HCT116 (cell line): Measurements from ENCODE around the gene FCN1. TPM values are rescaled to one million over a fixed set of nuclear protein-coding genes. Genes with fewer than 3 reads are reported as not detected.

Source experiments
- ATAC-seq: fragments of 200-7000 bp; cut with Tn5 transposase; 2 replicates; pipeline ENCODE4 v1.9.1; 2020; ENCODE audit warnings: mild to moderate bottlenecking, moderate library complexity
- BruUV-seq: library from RNA; stranded (reverse); fragments of 400-500 nt; replicated peaks from 2 replicates; lab custom pipeline; 2021; lab: Mats Ljungman, UMichigan
- CTCF ChIA-PET: fragments of 300-600 bp; sonication (Branson Sonifier 250); formaldehyde crosslinking; loops from one replicate; lab custom pipeline; 2021; ENCODE audit warnings: antibody characterized with exemption; lab: Charles Lee
- POLR2A ChIA-PET: fragments of 300-600, 350-600 bp; sonication (Branson Sonifier 250); formaldehyde crosslinking; loops from one replicate; lab custom pipeline; 2021; ENCODE audit warnings: antibody characterized with exemption; lab: Charles Lee
- RAD21 ChIA-PET, 2 experiments: fragments of 300-600 bp; sonication (Branson Sonifier 250); formaldehyde crosslinking; loops; one replicate each; lab custom pipeline; 2023; ENCODE audit warnings: low total read pairs in 2 of 2; ENCODE audit not compliant: uncharacterized antibody in 2 of 2, unreplicated experiment in 2 of 2, low non-redundant PET in 1 of 2; lab: Charles Lee
- DNase-seq: peaks from one replicate; pipeline ENCODE4 v3.0.0-alpha.2; 2010; ENCODE audit warnings: low read depth, low spot score
- H2AFZ ChIP-seq: fragments of 200-600 bp; shearing (Covaris generic), sonication (generic); 2 replicates; pipeline ENCODE4 v1.6.1; 2017; ENCODE audit warnings: low read depth, mixed run types, mixed read lengths, antibody characterized with exemption, low read length; ENCODE audit not compliant: poor library complexity, severe bottlenecking
- H3K27ac ChIP-seq: 2 replicates; pipeline ENCODE4 v1.5.1; 2012; ENCODE audit warnings: low read depth, low read length
- H3K27me3 ChIP-seq: fragments of 200-600 bp; sonication (generic); 2 replicates; pipeline ENCODE4 v1.6.1; 2016; ENCODE audit warnings: mixed run types, low read length, mixed read lengths; ENCODE audit not compliant: insufficient read depth
- H3K36me3 ChIP-seq, 2 experiments: fragments of 200-500 bp in 1 of 2; fragments of 200-600 bp in 1 of 2; sonication (Bioruptor generic) in 1 of 2; sonication (generic) in 1 of 2; 2 replicates each; pipeline versions ENCODE4 v1.5.1 to v1.6.1; 2014 to 2016; ENCODE audit warnings: low read length in 2 of 2, inconsistent platforms in 1 of 2, mixed read lengths in 1 of 2, mixed run types in 1 of 2; ENCODE audit not compliant: insufficient read depth in 2 of 2, control insufficient read depth in 1 of 2
- H3K4me1 ChIP-seq, 2 experiments: fragments of 200-600 bp in 1 of 2; sonication (generic) in 1 of 2; 2 replicates each; pipeline versions ENCODE4 v1.5.1 to v1.6.1; 2012 to 2017; ENCODE audit warnings: low read length in 2 of 2, inconsistent platforms in 1 of 2, mild to moderate bottlenecking in 1 of 2, mixed read lengths in 1 of 2, mixed run types in 1 of 2, moderate library complexity in 1 of 2; ENCODE audit not compliant: insufficient read depth in 2 of 2, control insufficient read depth in 1 of 2
- H3K4me2 ChIP-seq: fragments of 200-600 bp; sonication (generic); 2 replicates; pipeline ENCODE4 v1.6.1; 2017; ENCODE audit warnings: mixed run types, low read length, mixed read lengths
- H3K4me3 ChIP-seq, 2 experiments: fragments of 200-600 bp in 1 of 2; sonication (generic) in 1 of 2; replicated peaks in 1 of 2; 2 replicates each; pipeline ENCODE4 v1.5.1; 2011 to 2016; ENCODE audit warnings: low read length in 2 of 2, control low read depth in 1 of 2, low read depth in 1 of 2, mild to moderate bottlenecking in 1 of 2, mixed read lengths in 1 of 2, mixed run types in 1 of 2
- H3K79me2 ChIP-seq: fragments of 200-600 bp; sonication (generic); 2 replicates; pipeline ENCODE4 v1.6.1; 2017; ENCODE audit warnings: mild to moderate bottlenecking, mixed run types, low read length, moderate library complexity, mixed read lengths; ENCODE audit not compliant: insufficient read depth
- H3K9ac ChIP-seq: fragments of 200-600 bp; sonication (generic); 2 replicates; pipeline ENCODE4 v1.6.1; 2016; ENCODE audit warnings: low read length, mixed read lengths
- H3K9me2 ChIP-seq: fragments of 200-600 bp; sonication (generic), shearing (Covaris generic); 2 replicates; pipeline ENCODE4 v1.6.1; 2017; ENCODE audit warnings: mixed run types, mild to moderate bottlenecking, moderate library complexity; ENCODE audit not compliant: insufficient read depth
- H3K9me3 ChIP-seq, 2 experiments: fragments of 200-500 bp in 1 of 2; fragments of 200-600 bp in 1 of 2; sonication (Bioruptor generic) in 1 of 2; sonication (generic) in 1 of 2; 2 replicates each; pipeline ENCODE4 v1.6.1; 2014 to 2017; ENCODE audit warnings: low read length in 2 of 2, mixed read lengths in 2 of 2, inconsistent platforms in 1 of 2, low read depth in 1 of 2, mild to moderate bottlenecking in 1 of 2, mixed run types in 1 of 2, moderate library complexity in 1 of 2; ENCODE audit not compliant: control insufficient read depth in 1 of 2, insufficient read depth in 1 of 2
- H4K20me1 ChIP-seq: fragments of 200-600 bp; sonication (generic), shearing (Covaris generic); 2 replicates; pipeline ENCODE4 v1.6.1; 2017; ENCODE audit warnings: mixed run types, mild to moderate bottlenecking, moderate library complexity; ENCODE audit not compliant: insufficient read depth
- ELF1 ChIP-seq: IDR thresholded peaks from 2 replicates; pipeline ENCODE4 v1.6.1; 2012; ENCODE audit warnings: low read depth, borderline replicate concordance
- MAX ChIP-seq: IDR thresholded peaks from 2 replicates; pipeline ENCODE4 v1.6.1; 2012
- POLR2AphosphoS5 ChIP-seq: IDR thresholded peaks from 2 replicates; pipeline ENCODE4 v1.6.1; 2011; ENCODE audit warnings: mild to moderate bottlenecking, low read depth, low read length, moderate library complexity
- TCF7L2 ChIP-seq: IDR thresholded peaks from 2 replicates; pipeline ENCODE4 v1.7.0; 2011; ENCODE audit warnings: borderline replicate concordance, inconsistent platforms; ENCODE audit not compliant: insufficient read depth, insufficient read length; ENCODE audit errors: extremely low read depth
- ZFX ChIP-seq: fragments of 450-650 bp; IDR thresholded peaks from 2 replicates; pipeline ENCODE4 v1.6.1; 2017
- ZNF274 ChIP-seq: fragments of 200-500 bp; sonication (Bioruptor generic); IDR thresholded peaks from 2 replicates; pipeline ENCODE4 v1.6.1; 2014; ENCODE audit warnings: mild to moderate bottlenecking, low read depth, low read length, inconsistent platforms
- intact Hi-C: fragments of 100-400 bp; cut with micrococcal nuclease; formaldehyde crosslinking; loops from 2 replicates; pipeline ENCODE4 v1.10.0; 2022
- total RNA-seq: library from RNA; stranded (reverse); gene quantifications from one replicate; pipeline ENCODE4 v1.2.1, GENCODE V29; 2021; ENCODE audit not compliant: unreplicated experiment
- TF ChIP-seq, protein P1 (sequence below): IDR thresholded peaks from 2 replicates; pipeline ENCODE4 v1.6.1; 2012; ENCODE audit warnings: low read depth
- TF ChIP-seq, protein P2 (sequence below), 3 experiments: fragments of 200-600 bp in 1 of 3; sonication (generic) in 1 of 3; IDR thresholded peaks in 2 of 3; conservative IDR thresholded peaks in 1 of 3; 2 replicates each; pipeline ENCODE4 v1.5.1; 2012 to 2017; ENCODE audit warnings: low read depth in 2 of 3, low read length in 2 of 3, antibody characterized with exemption in 1 of 3, borderline replicate concordance in 1 of 3, control low read depth in 1 of 3, mild to moderate bottlenecking in 1 of 3, mixed read lengths in 1 of 3, mixed run types in 1 of 3, moderate library complexity in 1 of 3; ENCODE audit not compliant: insufficient read depth in 1 of 3

The FCN1 gene
- total RNA-seq, 1 experiment from 2014 or later, result not detected

GRCh38 chr9:134922066-134922931 lies 4.6 kb upstream of the FCN1 start:
- Histone ChIP-seq H3K36me3 (no peaks in the 10 kb centered on the region), H3K9me3 (peaks cover 0 to 5% of the 10 kb centered on the region in 2 experiments; a peak in 1 of 4 replicates), H3K27me3 (0 out of 2 replicates have a peak, but pooled peaks cover under 1% of the 10 kb centered on the region), H4K20me1 (no peaks in the 10 kb centered on the region), H3K9me2 (no peaks in the 10 kb centered on the region), H3K4me3 (no peak overlapping the region), H2AFZ (no peak overlapping the region), H3K79me2 (no peaks in the 10 kb centered on the region), H3K4me1 (no peaks in the 10 kb centered on the region), H3K9ac (no peak overlapping the region), H3K4me2 (no peak overlapping the region), H3K27ac (no peak overlapping the region)
- TF ChIP-seq TCF7L2 (no peak), POLR2AphosphoS5 (no peak), MAX (no peak), ZFX (no peak), ZNF274 (no peak), ELF1 (no peak)
- TF ChIP-seq, protein P1, sequence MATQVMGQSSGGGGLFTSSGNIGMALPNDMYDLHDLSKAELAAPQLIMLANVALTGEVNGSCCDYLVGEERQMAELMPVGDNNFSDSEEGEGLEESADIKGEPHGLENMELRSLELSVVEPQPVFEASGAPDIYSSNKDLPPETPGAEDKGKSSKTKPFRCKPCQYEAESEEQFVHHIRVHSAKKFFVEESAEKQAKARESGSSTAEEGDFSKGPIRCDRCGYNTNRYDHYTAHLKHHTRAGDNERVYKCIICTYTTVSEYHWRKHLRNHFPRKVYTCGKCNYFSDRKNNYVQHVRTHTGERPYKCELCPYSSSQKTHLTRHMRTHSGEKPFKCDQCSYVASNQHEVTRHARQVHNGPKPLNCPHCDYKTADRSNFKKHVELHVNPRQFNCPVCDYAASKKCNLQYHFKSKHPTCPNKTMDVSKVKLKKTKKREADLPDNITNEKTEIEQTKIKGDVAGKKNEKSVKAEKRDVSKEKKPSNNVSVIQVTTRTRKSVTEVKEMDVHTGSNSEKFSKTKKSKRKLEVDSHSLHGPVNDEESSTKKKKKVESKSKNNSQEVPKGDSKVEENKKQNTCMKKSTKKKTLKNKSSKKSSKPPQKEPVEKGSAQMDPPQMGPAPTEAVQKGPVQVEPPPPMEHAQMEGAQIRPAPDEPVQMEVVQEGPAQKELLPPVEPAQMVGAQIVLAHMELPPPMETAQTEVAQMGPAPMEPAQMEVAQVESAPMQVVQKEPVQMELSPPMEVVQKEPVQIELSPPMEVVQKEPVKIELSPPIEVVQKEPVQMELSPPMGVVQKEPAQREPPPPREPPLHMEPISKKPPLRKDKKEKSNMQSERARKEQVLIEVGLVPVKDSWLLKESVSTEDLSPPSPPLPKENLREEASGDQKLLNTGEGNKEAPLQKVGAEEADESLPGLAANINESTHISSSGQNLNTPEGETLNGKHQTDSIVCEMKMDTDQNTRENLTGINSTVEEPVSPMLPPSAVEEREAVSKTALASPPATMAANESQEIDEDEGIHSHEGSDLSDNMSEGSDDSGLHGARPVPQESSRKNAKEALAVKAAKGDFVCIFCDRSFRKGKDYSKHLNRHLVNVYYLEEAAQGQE, result no peak
- TF ChIP-seq, protein P2, sequence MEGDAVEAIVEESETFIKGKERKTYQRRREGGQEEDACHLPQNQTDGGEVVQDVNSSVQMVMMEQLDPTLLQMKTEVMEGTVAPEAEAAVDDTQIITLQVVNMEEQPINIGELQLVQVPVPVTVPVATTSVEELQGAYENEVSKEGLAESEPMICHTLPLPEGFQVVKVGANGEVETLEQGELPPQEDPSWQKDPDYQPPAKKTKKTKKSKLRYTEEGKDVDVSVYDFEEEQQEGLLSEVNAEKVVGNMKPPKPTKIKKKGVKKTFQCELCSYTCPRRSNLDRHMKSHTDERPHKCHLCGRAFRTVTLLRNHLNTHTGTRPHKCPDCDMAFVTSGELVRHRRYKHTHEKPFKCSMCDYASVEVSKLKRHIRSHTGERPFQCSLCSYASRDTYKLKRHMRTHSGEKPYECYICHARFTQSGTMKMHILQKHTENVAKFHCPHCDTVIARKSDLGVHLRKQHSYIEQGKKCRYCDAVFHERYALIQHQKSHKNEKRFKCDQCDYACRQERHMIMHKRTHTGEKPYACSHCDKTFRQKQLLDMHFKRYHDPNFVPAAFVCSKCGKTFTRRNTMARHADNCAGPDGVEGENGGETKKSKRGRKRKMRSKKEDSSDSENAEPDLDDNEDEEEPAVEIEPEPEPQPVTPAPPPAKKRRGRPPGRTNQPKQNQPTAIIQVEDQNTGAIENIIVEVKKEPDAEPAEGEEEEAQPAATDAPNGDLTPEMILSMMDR (IDR thresholded peaks at IDR 0.05 in 2 of 3, conservative IDR thresholded peaks at IDR 0.05 in 1 of 3; ENCODE audit: borderline replicate concordance in 1 of 3, insufficient read depth in 1 of 3, low read depth in 2 of 3, low read length in 2 of 3), result no peak
- ATAC-seq (no peak), DNase-seq (no peak)
- intact Hi-C loops, result no loop called here
- BruUV-seq, result no TSS peak
- ChIA-PET POLR2A (no interaction called here), CTCF (no interaction called here), RAD21 (no interaction called here)
